Type B pancreatic cell (in vitro differentiated cells): ENCODE measurements around the gene APP. TPM values are rescaled to one million over a fixed set of nuclear protein-coding genes. Genes with fewer than 3 reads are reported as not detected.

Experiments used
- DNase-seq: peaks from one replicate; pipeline ENCODE4 v3.0.0; 2021; ENCODE audit warnings: mixed read lengths; ENCODE audit not compliant: unreplicated experiment; ENCODE audit errors: extremely low spot score
- H3K27ac Mint-ChIP-seq: 2 replicates; pipeline ENCODE4 v1.8.0; 2021; ENCODE audit warnings: mild to moderate bottlenecking, mixed read lengths
- H3K27me3 Mint-ChIP-seq: 2 replicates; pipeline ENCODE4 v1.8.0; 2021; ENCODE audit warnings: mixed read lengths
- H3K36me3 Mint-ChIP-seq: 2 replicates; pipeline ENCODE4 v1.8.0; 2021; ENCODE audit warnings: mixed read lengths
- H3K4me1 Mint-ChIP-seq: one replicate; pipeline ENCODE4 v1.8.0; 2021; ENCODE audit warnings: mixed read lengths; ENCODE audit not compliant: unreplicated experiment
- H3K4me3 Mint-ChIP-seq: 2 replicates; pipeline ENCODE4 v1.8.0; 2021; ENCODE audit warnings: mild to moderate bottlenecking, mixed read lengths
- H3K9me3 Mint-ChIP-seq: 2 replicates; pipeline ENCODE4 v1.8.0; 2021; ENCODE audit warnings: mixed read lengths
- CTCF ChIP-seq: fragments of 200-600 bp; sonication (generic); conservative IDR thresholded peaks from 2 replicates; pipeline ENCODE4 v1.5.0; 2021; ENCODE audit warnings: antibody characterized with exemption, mild to moderate bottlenecking
- total RNA-seq: library from RNA; stranded (reverse); gene quantifications from 2 replicates; pipeline ENCODE4 v1.2.1, GENCODE V29; 2021; ENCODE audit warnings: low replicate concordance

APP gene
- total RNA-seq, 1 donor from 2014 or later, result 415 TPM

GRCh38 chr21:25859235-25859929 is 311.2 kb downstream of the APP start:
- no peak for DNase-seq
- TF ChIP-seq CTCF, result no peak
- Mint-ChIP-seq H3K27ac (peak overlapping the region; percentile 63), H3K9me3 (peaks cover 8% of the 10 kb centered on the region), H3K4me3 (peak overlapping the region; percentile 33), H3K4me1 (peaks cover 24% of the 10 kb centered on the region), H3K27me3 (peaks cover 24% of the 10 kb centered on the region), H3K36me3 (peaks cover 6% of the 10 kb centered on the region)

DNA sequence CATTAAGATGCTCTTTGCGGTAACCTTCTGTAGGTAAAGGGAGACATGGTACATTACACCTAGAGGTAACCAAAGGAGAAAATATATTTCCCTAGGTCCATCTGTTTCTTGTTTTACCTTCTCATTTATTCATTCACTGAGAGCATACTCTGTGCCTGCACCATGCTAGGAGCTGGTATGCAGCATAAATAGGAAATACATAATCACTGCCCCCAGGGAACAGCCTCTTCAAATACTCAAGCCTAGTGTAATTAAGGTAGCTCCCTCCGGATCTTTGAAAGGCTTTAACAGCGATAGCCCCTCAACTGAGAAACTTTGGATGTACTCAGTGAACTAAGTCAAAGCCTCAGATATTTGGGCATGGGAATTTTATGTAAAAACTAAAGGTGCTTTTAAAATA is 312.2 kb downstream of the APP start:
- Mint-ChIP-seq H3K27ac (peak overlapping the region; percentile 20), H3K27me3 (peaks cover 25% of the 10 kb centered on the region), H3K9me3 (peaks cover 2% of the 10 kb centered on the region), H3K4me3 (peak overlapping the region; percentile 18), H3K36me3 (peaks cover 2% of the 10 kb centered on the region), H3K4me1 (peaks cover 24% of the 10 kb centered on the region)
- no peak for DNase-seq
- no peak for TF ChIP-seq CTCF

DNA sequence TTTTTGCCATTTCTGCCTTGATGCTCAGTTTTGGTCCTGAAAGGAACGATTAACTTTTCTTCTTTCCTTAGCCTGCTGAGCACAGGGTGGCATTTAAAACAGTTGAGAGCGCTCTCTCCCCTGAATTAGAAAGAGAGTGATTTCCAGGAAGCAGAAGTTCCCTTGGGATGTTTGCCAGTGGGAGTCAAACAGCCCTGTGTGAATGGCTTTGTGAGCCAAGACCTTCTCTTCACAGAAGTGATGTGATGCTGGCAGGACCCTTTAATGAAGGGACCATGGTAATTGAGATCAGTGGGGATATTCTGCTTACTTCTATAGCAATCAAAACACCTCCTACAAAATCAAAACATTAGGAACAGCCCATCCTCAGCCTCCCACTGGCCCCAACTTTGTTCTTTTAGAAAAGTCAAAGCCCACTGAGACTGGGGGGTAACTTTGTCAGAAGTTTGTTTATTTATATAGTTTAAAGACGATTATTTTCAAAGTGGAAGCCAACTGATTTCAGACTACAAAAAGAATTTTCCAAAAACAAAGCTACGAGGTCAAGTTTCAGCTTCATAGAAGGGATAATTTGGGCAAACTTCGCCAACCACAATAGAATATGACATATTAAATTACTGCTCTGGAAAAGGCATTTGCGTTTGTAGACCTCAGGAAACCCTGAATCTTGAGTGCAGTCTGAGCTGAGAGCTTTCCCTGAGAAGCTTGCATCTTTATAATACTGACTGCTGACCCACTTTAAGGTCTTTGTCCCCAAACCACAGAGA is 313.1 kb downstream of the APP start:
- DNase-seq, result no peak
- Mint-ChIP-seq H3K4me3 (no peak overlapping the region), H3K27ac (peak overlapping the region; percentile 20), H3K27me3 (peaks cover 25% of the 10 kb centered on the region), H3K4me1 (peaks cover 24% of the 10 kb centered on the region), H3K9me3 (no peaks in the 10 kb centered on the region), H3K36me3 (no peaks in the 10 kb centered on the region)
- no peak for TF ChIP-seq CTCF

- Mint-ChIP-seq H3K27me3 (peaks cover 28% of the 10 kb centered on the region), H3K9me3 (no peaks in the 10 kb centered on the region), H3K4me3 (no peak overlapping the region), H3K4me1 (peaks cover 29% of the 10 kb centered on the region), H3K27ac (no peak overlapping the region), H3K36me3 (no peaks in the 10 kb centered on the region)
- TF ChIP-seq CTCF, result no peak
- DNase-seq, result no peak
Observed at GRCh38 chr21:25855576-25855975, 315.0 kb downstream of the APP start.

DNA sequence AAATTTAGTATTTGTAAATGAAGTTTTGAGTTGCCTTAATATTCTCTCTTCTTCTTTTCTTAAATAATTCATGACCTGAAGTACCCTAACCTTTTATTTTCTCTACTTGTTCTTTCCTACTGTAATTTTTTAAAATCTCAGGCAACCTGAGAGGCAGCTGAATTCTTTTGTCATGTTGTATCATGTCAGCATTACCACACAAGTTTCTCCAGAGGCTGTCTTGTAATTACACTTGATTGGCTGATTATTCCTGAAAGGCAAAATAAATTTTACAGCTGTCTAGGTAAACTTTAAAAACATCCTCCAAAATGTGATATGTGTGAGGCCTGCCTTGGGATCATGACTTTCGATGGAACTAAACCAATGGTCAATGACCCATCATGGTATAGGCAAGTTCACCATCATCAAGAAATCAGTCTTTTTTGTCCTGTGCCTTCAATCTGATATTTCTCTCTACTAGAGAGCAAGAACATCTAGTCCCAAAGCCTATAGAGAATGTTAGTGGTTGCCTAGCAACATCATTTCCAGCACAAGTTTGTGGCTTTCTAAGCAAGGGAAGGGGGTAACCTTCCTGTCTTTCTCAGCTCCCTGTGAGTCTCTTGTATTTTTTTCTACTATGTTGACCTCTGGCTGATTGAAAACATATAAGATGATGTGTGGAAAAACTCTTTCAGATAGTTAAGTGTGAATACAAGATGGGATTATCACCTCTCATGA is 320.3 kb downstream of the APP start:
- peaks cover 6% of the 10 kb centered on the region for H3K9me3 Mint-ChIP-seq
- H3K4me3 Mint-ChIP-seq, result no peak overlapping the region
- H3K27ac Mint-ChIP-seq, result no peak overlapping the region
- peaks cover 14% of the 10 kb centered on the region for H3K36me3 Mint-ChIP-seq
- no peak for DNase-seq
- TF ChIP-seq CTCF, result no peak
- peaks cover 12% of the 10 kb centered on the region for H3K4me1 Mint-ChIP-seq
- H3K27me3 Mint-ChIP-seq, result peaks cover 20% of the 10 kb centered on the region
